Trophoblast cell (in vitro differentiated cells and primary cell): Measurements from ENCODE around the gene GNPDA1.
A peak's percentile ranks its signal among the peaks of the same experiment; 100 is the strongest.
"Not testable (repeated sequence)": the region's sequence is repeated elsewhere in the genome, so short reads cannot be mapped to it uniquely, and the experiment has no call there.

Source experiments
- DNase-seq, 2 donors: peaks; one replicate each; pipeline ENCODE4 v3.0.0-alpha.2; 2016
- H2AFZ ChIP-seq: 2 replicates; pipeline ENCODE4 v1.6.1; 2013; ENCODE audit warnings: low read length, moderate library complexity, mild to moderate bottlenecking; ENCODE audit not compliant: insufficient read depth, poor library complexity
- H2AK5ac ChIP-seq: 2 replicates; pipeline ENCODE4 v1.6.1; 2013; ENCODE audit warnings: mild to moderate bottlenecking, low read length
- H2BK120ac ChIP-seq: 2 replicates; pipeline ENCODE4 v1.6.1; 2013; ENCODE audit warnings: low read length, mild to moderate bottlenecking, moderate library complexity; ENCODE audit not compliant: insufficient read depth, poor library complexity
- H2BK12ac ChIP-seq: 2 replicates; pipeline ENCODE4 v1.6.1; 2013; ENCODE audit warnings: mild to moderate bottlenecking, low read length, moderate library complexity
- H2BK5ac ChIP-seq: 2 replicates; pipeline ENCODE4 v1.6.1; 2013; ENCODE audit warnings: low read length, low read depth, moderate library complexity, mild to moderate bottlenecking; ENCODE audit not compliant: poor library complexity
- H3K14ac ChIP-seq: 2 replicates; pipeline ENCODE4 v1.6.1; 2013; ENCODE audit warnings: mild to moderate bottlenecking, low read length
- H3K18ac ChIP-seq: 2 replicates; pipeline ENCODE4 v1.6.1; 2013; ENCODE audit warnings: mild to moderate bottlenecking, low read length
- H3K23ac ChIP-seq: 2 replicates; pipeline ENCODE4 v1.6.1; 2013; ENCODE audit warnings: low read length
- H3K27ac ChIP-seq: 2 replicates; pipeline ENCODE4 v1.5.1; 2013; ENCODE audit warnings: low read depth, mild to moderate bottlenecking, inconsistent platforms, low read length, moderate library complexity
- H3K27me3 ChIP-seq: 2 replicates; pipeline ENCODE4 v1.6.1; 2013; ENCODE audit warnings: inconsistent platforms, mild to moderate bottlenecking, low read length, moderate library complexity; ENCODE audit not compliant: insufficient read depth
- H3K36me3 ChIP-seq, 2 experiments: 1 replicate in 1 of 2; 2 replicates in 1 of 2; pipeline ENCODE4 v1.6.1; 2013; ENCODE audit warnings: low read length in 2 of 2, mild to moderate bottlenecking in 2 of 2, moderate library complexity in 1 of 2; ENCODE audit not compliant: insufficient read depth in 2 of 2, control insufficient read depth in 1 of 2
- H3K4ac ChIP-seq: 2 replicates; pipeline ENCODE4 v1.6.1; 2013; ENCODE audit warnings: low read depth, mild to moderate bottlenecking, low read length, moderate library complexity
- H3K4me1 ChIP-seq, 2 experiments: 1 replicate in 1 of 2; 2 replicates in 1 of 2; pipeline ENCODE4 v1.6.1; 2013; ENCODE audit warnings: low read length in 2 of 2, mild to moderate bottlenecking in 2 of 2, moderate library complexity in 1 of 2; ENCODE audit not compliant: insufficient read depth in 2 of 2, control insufficient read depth in 1 of 2
- H3K4me2 ChIP-seq: 2 replicates; pipeline ENCODE4 v1.6.1; 2013; ENCODE audit warnings: inconsistent platforms, mild to moderate bottlenecking, low read length, moderate library complexity
- H3K4me3 ChIP-seq: 2 replicates; pipeline ENCODE4 v1.5.1; 2013; ENCODE audit warnings: mild to moderate bottlenecking, low read depth, low read length, inconsistent platforms
- H3K79me1 ChIP-seq: one replicate; pipeline ENCODE4 v1.6.1; 2013; ENCODE audit warnings: low read length
- H3K79me2 ChIP-seq: 2 replicates; pipeline ENCODE4 v1.6.1; 2013; ENCODE audit warnings: low read length, mild to moderate bottlenecking; ENCODE audit not compliant: control insufficient read depth, insufficient read depth, poor library complexity
- H3K9ac ChIP-seq: 2 replicates; pipeline ENCODE4 v1.6.1; 2013; ENCODE audit warnings: mild to moderate bottlenecking, low read length
- H3K9me3 ChIP-seq: 2 replicates; pipeline ENCODE4 v1.6.1; 2013; ENCODE audit warnings: low read depth, mild to moderate bottlenecking, control low read depth, inconsistent platforms, low read length; ENCODE audit not compliant: insufficient read depth
- H4K12ac ChIP-seq: 2 replicates; pipeline ENCODE4 v1.6.1; 2013; ENCODE audit warnings: low read depth, mild to moderate bottlenecking, low read length, moderate library complexity
- H4K8ac ChIP-seq: 2 replicates; pipeline ENCODE4 v1.6.1; 2013; ENCODE audit warnings: low read depth, mild to moderate bottlenecking, low read length, moderate library complexity
- H4K91ac ChIP-seq: one replicate; pipeline ENCODE4 v1.6.1; 2013; ENCODE audit warnings: low read depth, mild to moderate bottlenecking, low read length, moderate library complexity
- WGBS: extraction: QIAGEN DNeasy Blood & Tissue Kit; methylation state at CpG from one replicate; pipeline ENCODE4 v1.1.7; 2013; ENCODE audit warnings: missing lambda C conversion rate; ENCODE audit not compliant: insufficient read length, insufficient coverage; ENCODE audit errors: extremely low coverage; 5-methylcytosine and 5-hydroxymethylcytosine counted together

Gene GNPDA1

GRCh38 chr5:142037599-142037998 lies 24.8 kb upstream of the GNPDA1 start:
- H2BK120ac ChIP-seq, H3K4me3 ChIP-seq, H2AK5ac ChIP-seq, DNase-seq, H4K12ac ChIP-seq, H3K4me1 ChIP-seq, H3K23ac ChIP-seq, H2AFZ ChIP-seq, H3K18ac ChIP-seq, H3K4me2 ChIP-seq, H3K9me3 ChIP-seq, H3K9ac ChIP-seq, H3K27me3 ChIP-seq, H3K14ac ChIP-seq, H3K79me1 ChIP-seq, H4K91ac ChIP-seq, H2BK12ac ChIP-seq, H3K36me3 ChIP-seq, H3K27ac ChIP-seq, H3K79me2 ChIP-seq, H3K4ac ChIP-seq, H4K8ac ChIP-seq, H2BK5ac ChIP-seq: not testable (repeated sequence)
- WGBS, result no CpG with 5 or more reads among the region's 3 CpGs

GRCh38 chr5:142036918-142037317 lies 24.1 kb upstream of the GNPDA1 start:
- Histone ChIP-seq H3K36me3 (no peaks in the 10 kb centered on the region), H2AFZ (no peak overlapping the region), H3K23ac (no peak overlapping the region), H3K4me2 (no peak overlapping the region), H4K91ac (no peak overlapping the region), H3K79me1 (no peaks in the 10 kb centered on the region), H2BK12ac (no peak overlapping the region), H3K27ac (no peak overlapping the region), H4K8ac (no peak overlapping the region), H4K12ac (no peak overlapping the region), H3K27me3 (no peaks in the 10 kb centered on the region), H3K14ac (no peak overlapping the region), H3K4me3 (no peak overlapping the region), H3K79me2 (no peaks in the 10 kb centered on the region), H2AK5ac (no peak overlapping the region), H3K9ac (no peak overlapping the region), H3K18ac (no peak overlapping the region), H2BK5ac (no peak overlapping the region), H3K9me3 (no peaks in the 10 kb centered on the region), H3K4ac (no peak overlapping the region), H2BK120ac (no peak overlapping the region), H3K4me1 (no peaks in the 10 kb centered on the region)
- no peak for DNase-seq
- WGBS, result no CpG with 5 or more reads among the region's 13 CpGs

DNA sequence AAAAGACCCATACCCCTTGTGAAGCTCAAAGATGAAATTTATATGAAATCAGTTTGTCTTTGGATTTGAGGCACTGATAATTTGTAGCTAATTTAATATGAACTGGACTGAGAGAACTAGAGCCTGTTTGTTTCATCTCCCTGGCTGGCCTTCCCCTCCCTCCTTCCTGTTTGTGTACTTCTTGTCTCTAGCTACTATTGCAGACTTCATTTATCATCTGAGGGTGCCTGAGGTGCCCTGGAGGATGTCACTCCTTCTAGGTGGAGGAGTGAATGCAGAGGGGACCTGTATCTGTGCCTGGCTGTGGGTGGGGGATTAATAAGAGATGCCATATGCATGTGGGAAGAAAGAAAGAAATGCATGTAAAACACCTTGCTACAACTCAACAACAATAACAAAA lies 22.2 kb upstream of the GNPDA1 start:
- no peak for DNase-seq
- Histone ChIP-seq H3K79me2 (no peaks in the 10 kb centered on the region), H3K9ac (no peak overlapping the region), H3K4me1 (no peaks in the 10 kb centered on the region), H2BK120ac (no peak overlapping the region), H2AK5ac (no peak overlapping the region), H3K14ac (no peak overlapping the region), H3K27ac (no peak overlapping the region), H3K18ac (no peak overlapping the region), H4K8ac (no peak overlapping the region), H2AFZ (no peak overlapping the region), H3K4me2 (no peak overlapping the region), H4K12ac (no peak overlapping the region), H4K91ac (no peak overlapping the region), H3K23ac (no peak overlapping the region), H2BK12ac (no peak overlapping the region), H3K27me3 (no peaks in the 10 kb centered on the region), H3K79me1 (no peaks in the 10 kb centered on the region), H3K4me3 (no peak overlapping the region), H2BK5ac (no peak overlapping the region), H3K9me3 (no peaks in the 10 kb centered on the region), H3K4ac (no peak overlapping the region), H3K36me3 (no peaks in the 10 kb centered on the region)

DNA sequence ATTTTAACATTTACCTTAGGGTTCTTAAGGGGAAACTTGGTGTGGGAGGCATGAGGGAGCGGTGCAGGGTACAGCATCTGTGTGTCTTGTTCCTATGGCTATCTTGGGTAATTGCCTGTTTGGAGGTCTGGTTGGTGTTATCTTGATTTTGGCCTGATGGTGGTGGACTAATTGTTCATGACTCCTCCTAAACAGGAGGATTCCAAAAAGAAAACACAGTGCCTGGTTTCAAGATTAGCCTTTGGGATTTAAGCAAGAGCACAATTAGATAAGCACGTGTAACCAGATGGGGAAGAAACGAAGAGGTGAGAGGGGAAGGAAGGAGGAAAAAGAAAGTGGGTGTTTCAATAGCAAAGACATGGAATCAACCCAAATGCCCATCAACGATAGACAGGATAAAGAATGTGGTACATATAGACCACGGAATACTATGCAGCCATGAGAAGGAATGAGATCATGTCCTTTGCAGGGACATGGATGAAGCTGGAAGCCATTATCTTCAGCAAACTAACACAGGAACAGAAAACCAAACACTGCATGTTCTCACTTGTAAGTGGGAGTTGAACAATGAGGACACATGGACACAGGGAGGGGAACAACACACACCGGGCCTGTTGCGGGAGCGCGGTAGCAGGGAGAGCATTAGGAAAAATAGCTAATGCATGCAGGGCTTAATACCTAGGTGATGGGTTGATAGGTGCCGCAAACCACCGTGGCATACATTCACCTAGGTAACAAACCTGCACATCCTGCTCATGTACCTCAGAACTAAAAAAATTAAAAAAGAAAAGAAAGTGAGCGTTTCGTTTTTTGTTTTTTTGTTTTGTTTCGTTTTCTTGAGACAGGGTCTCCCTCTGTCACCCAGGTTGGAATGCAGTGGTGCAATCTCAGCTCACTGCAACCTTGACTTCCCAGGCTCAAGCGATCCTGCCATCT lies 21.1 kb upstream of the GNPDA1 start:
- not testable (repeated sequence) for H3K14ac ChIP-seq, H3K4ac ChIP-seq, H3K36me3 ChIP-seq, H3K79me2 ChIP-seq, H3K9ac ChIP-seq, H3K9me3 ChIP-seq, H3K4me1 ChIP-seq, H2BK120ac ChIP-seq, H4K8ac ChIP-seq, H4K91ac ChIP-seq, H4K12ac ChIP-seq, H3K4me3 ChIP-seq, H3K79me1 ChIP-seq, H3K4me2 ChIP-seq, H3K23ac ChIP-seq, H2BK5ac ChIP-seq, H2AFZ ChIP-seq, H2BK12ac ChIP-seq, H2AK5ac ChIP-seq, H3K27ac ChIP-seq, H3K27me3 ChIP-seq, H3K18ac ChIP-seq
- DNase-seq, result peak; percentile 10 to 65
- no CpG with 5 or more reads among the region's 15 CpGs for WGBS
